ENCODE measurements around the gene RPS6KB2. TPM values are rescaled to one million over a fixed set of nuclear protein-coding genes. Genes with fewer than 3 reads are reported as not detected.

The RPS6KB2 gene
- total and polyA plus RNA-seq, 10 of the 15 experiments (the other 5 are each of a cell fraction or from before 2014, with no cell fraction given) = 0.39 to 101 (median 58.4) TPM

DNA sequence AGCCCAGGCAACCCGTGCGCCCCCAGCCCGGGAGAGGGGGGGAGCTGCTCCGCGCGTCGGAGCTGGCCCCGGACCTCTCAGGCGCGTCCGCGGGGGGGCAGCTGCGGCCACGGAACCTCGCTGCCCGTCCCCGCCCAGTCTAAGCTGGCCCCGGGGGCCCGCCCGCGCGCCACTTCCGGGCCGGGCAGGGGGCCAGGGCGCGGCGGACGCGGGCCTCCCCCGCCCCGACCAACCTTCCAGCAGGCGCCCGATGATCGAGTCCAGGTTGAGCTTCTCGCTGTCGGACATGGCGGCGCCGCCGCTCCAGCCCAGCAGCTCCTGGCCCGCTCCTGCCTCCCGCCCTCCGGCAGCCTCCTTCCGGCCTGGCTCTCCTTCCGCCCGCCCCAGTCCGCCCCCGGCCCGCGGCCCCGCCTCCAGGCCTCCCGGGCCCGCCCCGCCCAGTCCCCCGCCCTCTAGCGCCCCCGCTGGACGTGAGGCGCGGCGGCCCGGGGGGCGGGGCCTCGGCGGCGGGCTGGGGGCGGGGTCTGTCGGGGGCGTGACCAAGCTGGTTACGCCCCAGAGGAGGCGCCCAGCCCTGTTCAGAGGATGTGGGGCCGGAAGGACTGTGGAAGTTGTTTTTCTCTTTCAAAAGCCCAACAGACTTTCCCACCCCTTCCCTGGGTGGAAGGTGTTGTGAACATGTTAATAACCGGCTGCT lies 26.7 kb upstream of the RPS6KB2 start, which contains the start of gene PPP1CA (continued):
- TF ChIP-seq MYB (IDR thresholded peaks at IDR 0.05; ENCODE audit: borderline replicate concordance, low read depth, low read length) (no peak), ESRRA (IDR thresholded peaks at IDR 0.05; ENCODE audit: low read length) (no peak), SMC3 (IDR thresholded peaks at IDR 0.05; ENCODE audit: borderline replicate concordance, low read length) (no peak), PAX8 (IDR thresholded peaks at IDR 0.05) (no peak), SUZ12 (IDR thresholded peaks at IDR 0.05; ENCODE audit: unreplicated experiment) (no peak), SMAD1 (IDR thresholded peaks at IDR 0.05; ENCODE audit: low read depth, partially characterized antibody) (no peak), BHLHE40 (IDR thresholded peaks at IDR 0.05; ENCODE audit: borderline replicate concordance in 1 of 2, low read depth in 2 of 2, low read length in 1 of 2) (peak; percentile 32 to 72; a peak in 3 of 4 replicates), HDAC6 (IDR thresholded peaks at IDR 0.05; ENCODE audit: unreplicated experiment) (no peak), RAD51 (IDR thresholded peaks at IDR 0.05) (no peak), ZNF24 (IDR thresholded peaks at IDR 0.05) (peak; percentile 49; the same call in 1 of the 2 replicates), NBN (IDR thresholded peaks at IDR 0.05) (no peak), BACH1 (IDR thresholded peaks at IDR 0.05; ENCODE audit: borderline replicate concordance) (peak; percentile 81), GABPA (IDR thresholded peaks at IDR 0.05; ENCODE audit: low read depth) (no peak), RFX5 (IDR thresholded peaks at IDR 0.05; ENCODE audit: low read depth, low read length) (no peak), CEBPB (IDR thresholded peaks at IDR 0.05; ENCODE audit: borderline replicate concordance in 1 of 2, low read depth in 2 of 2, low read length in 2 of 2) (no peak), EZH2 (IDR thresholded peaks at IDR 0.05; ENCODE audit: borderline replicate concordance, control insufficient read depth, low read depth, low read length) (no peak), JUND (IDR thresholded peaks at IDR 0.05; ENCODE audit: low read depth, low read length) (no peak)
- TF ChIP-seq, protein P1, sequence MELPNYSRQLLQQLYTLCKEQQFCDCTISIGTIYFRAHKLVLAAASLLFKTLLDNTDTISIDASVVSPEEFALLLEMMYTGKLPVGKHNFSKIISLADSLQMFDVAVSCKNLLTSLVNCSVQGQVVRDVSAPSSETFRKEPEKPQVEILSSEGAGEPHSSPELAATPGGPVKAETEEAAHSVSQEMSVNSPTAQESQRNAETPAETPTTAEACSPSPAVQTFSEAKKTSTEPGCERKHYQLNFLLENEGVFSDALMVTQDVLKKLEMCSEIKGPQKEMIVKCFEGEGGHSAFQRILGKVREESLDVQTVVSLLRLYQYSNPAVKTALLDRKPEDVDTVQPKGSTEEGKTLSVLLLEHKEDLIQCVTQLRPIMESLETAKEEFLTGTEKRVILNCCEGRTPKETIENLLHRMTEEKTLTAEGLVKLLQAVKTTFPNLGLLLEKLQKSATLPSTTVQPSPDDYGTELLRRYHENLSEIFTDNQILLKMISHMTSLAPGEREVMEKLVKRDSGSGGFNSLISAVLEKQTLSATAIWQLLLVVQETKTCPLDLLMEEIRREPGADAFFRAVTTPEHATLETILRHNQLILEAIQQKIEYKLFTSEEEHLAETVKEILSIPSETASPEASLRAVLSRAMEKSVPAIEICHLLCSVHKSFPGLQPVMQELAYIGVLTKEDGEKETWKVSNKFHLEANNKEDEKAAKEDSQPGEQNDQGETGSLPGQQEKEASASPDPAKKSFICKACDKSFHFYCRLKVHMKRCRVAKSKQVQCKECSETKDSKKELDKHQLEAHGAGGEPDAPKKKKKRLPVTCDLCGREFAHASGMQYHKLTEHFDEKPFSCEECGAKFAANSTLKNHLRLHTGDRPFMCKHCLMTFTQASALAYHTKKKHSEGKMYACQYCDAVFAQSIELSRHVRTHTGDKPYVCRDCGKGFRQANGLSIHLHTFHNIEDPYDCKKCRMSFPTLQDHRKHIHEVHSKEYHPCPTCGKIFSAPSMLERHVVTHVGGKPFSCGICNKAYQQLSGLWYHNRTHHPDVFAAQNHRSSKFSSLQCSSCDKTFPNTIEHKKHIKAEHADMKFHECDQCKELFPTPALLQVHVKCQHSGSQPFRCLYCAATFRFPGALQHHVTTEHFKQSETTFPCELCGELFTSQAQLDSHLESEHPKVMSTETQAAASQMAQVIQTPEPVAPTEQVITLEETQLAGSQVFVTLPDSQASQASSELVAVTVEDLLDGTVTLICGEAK (IDR thresholded peaks at IDR 0.05; ENCODE audit: borderline replicate concordance) = no peak
- TF ChIP-seq, protein P2, sequence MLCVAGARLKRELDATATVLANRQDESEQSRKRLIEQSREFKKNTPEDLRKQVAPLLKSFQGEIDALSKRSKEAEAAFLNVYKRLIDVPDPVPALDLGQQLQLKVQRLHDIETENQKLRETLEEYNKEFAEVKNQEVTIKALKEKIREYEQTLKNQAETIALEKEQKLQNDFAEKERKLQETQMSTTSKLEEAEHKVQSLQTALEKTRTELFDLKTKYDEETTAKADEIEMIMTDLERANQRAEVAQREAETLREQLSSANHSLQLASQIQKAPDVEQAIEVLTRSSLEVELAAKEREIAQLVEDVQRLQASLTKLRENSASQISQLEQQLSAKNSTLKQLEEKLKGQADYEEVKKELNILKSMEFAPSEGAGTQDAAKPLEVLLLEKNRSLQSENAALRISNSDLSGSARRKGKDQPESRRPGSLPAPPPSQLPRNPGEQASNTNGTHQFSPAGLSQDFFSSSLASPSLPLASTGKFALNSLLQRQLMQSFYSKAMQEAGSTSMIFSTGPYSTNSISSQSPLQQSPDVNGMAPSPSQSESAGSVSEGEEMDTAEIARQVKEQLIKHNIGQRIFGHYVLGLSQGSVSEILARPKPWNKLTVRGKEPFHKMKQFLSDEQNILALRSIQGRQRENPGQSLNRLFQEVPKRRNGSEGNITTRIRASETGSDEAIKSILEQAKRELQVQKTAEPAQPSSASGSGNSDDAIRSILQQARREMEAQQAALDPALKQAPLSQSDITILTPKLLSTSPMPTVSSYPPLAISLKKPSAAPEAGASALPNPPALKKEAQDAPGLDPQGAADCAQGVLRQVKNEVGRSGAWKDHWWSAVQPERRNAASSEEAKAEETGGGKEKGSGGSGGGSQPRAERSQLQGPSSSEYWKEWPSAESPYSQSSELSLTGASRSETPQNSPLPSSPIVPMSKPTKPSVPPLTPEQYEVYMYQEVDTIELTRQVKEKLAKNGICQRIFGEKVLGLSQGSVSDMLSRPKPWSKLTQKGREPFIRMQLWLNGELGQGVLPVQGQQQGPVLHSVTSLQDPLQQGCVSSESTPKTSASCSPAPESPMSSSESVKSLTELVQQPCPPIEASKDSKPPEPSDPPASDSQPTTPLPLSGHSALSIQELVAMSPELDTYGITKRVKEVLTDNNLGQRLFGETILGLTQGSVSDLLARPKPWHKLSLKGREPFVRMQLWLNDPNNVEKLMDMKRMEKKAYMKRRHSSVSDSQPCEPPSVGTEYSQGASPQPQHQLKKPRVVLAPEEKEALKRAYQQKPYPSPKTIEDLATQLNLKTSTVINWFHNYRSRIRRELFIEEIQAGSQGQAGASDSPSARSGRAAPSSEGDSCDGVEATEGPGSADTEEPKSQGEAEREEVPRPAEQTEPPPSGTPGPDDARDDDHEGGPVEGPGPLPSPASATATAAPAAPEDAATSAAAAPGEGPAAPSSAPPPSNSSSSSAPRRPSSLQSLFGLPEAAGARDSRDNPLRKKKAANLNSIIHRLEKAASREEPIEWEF (IDR thresholded peaks at IDR 0.05; ENCODE audit: insufficient replicate concordance, low read depth, low read length) = no peak
- TF ChIP-seq, protein P3, sequence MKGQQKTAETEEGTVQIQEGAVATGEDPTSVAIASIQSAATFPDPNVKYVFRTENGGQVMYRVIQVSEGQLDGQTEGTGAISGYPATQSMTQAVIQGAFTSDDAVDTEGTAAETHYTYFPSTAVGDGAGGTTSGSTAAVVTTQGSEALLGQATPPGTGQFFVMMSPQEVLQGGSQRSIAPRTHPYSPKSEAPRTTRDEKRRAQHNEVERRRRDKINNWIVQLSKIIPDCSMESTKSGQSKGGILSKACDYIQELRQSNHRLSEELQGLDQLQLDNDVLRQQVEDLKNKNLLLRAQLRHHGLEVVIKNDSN (IDR thresholded peaks at IDR 0.05; ENCODE audit: borderline replicate concordance, extremely low read length, insufficient read depth, low read depth, low read length) = no peak
